DMS153 treated with DMSO at 0.1 percent for 48 hours (cell line): Measurements from ENCODE around the gene PKNOX2.

Experiments used
- DNase-seq: peaks from one replicate; lab custom pipeline; 2025; ENCODE audit not compliant: unreplicated experiment; lab: John Stamatoyannopoulos, UW

The PKNOX2 gene

GRCh38 chr11:125164422-125165110 lies at the start of gene PKNOX2:
PKNOX2 (plus strand) TSS chr11:125164751; CDS start chr11:125351306, 186,555 bp downstream.
- no peak for DNase-seq

GRCh38 chr11:125117429-125117828 lies 47.1 kb upstream of the PKNOX2 start:
- DNase-seq, result no peak

- DNase-seq, result no peak
Measured at GRCh38 chr11:125123194-125123946, 41.2 kb upstream of the PKNOX2 start.

GRCh38 chr11:125123947-125124617 lies 40.5 kb upstream of the PKNOX2 start:
- DNase-seq, result no peak

GRCh38 chr11:125124618-125124992 lies 39.9 kb upstream of the PKNOX2 start:
- DNase-seq, result no peak

- no peak for DNase-seq
Measured at GRCh38 chr11:125128450-125128849, 36.1 kb upstream of the PKNOX2 start.

- no peak for DNase-seq
Measured at GRCh38 chr11:125129316-125129993, 35.1 kb upstream of the PKNOX2 start.

- DNase-seq, result no peak
Measured at GRCh38 chr11:125132071-125132470, 32.5 kb upstream of the PKNOX2 start.

- no peak for DNase-seq
Measured at GRCh38 chr11:125132596-125132995, 32.0 kb upstream of the PKNOX2 start.

GRCh38 chr11:125136001-125136400 lies 28.6 kb upstream of the PKNOX2 start:
- DNase-seq, result no peak

GRCh38 chr11:125138966-125139365 lies 25.6 kb upstream of the PKNOX2 start:
- no peak for DNase-seq

- no peak for DNase-seq
Measured at GRCh38 chr11:125139778-125140177, 24.8 kb upstream of the PKNOX2 start.

- DNase-seq, result no peak
Measured at GRCh38 chr11:125140233-125140632, 24.3 kb upstream of the PKNOX2 start.

- DNase-seq, result no peak
Measured at GRCh38 chr11:125141178-125141577, 23.4 kb upstream of the PKNOX2 start.

GRCh38 chr11:125141686-125142535 lies 22.6 kb upstream of the PKNOX2 start:
- DNase-seq, result no peak

- DNase-seq, result no peak
Measured at GRCh38 chr11:125146232-125146631, 18.3 kb upstream of the PKNOX2 start.

- no peak for DNase-seq
Measured at GRCh38 chr11:125147280-125147679, 17.3 kb upstream of the PKNOX2 start.

GRCh38 chr11:125148011-125148410 lies 16.5 kb upstream of the PKNOX2 start:
- DNase-seq, result no peak

GRCh38 chr11:125148743-125149142 lies 15.8 kb upstream of the PKNOX2 start:
- DNase-seq, result no peak

- DNase-seq, result no peak
Measured at GRCh38 chr11:125153837-125154236, 10.7 kb upstream of the PKNOX2 start.
